NB4 (cell line): Measurements from ENCODE around the gene SLC37A1.
A peak's percentile ranks its signal among the peaks of the same experiment; 100 is the strongest.

Experiments used
- DNase-seq: peaks from one replicate; pipeline ENCODE4 v3.0.0; 2010; ENCODE audit warnings: low read depth
- H3K4me3 ChIP-seq: one replicate; pipeline ENCODE4 v1.5.1; 2011; ENCODE audit warnings: mild to moderate bottlenecking, low read depth, low read length, moderate library complexity
- MYC ChIP-seq: IDR thresholded peaks from 2 replicates; pipeline ENCODE4 v1.6.1; 2011; ENCODE audit warnings: low read depth, low read length
- POLR2A ChIP-seq: IDR thresholded peaks from 2 replicates; pipeline ENCODE4 v1.6.1; 2011; ENCODE audit warnings: mild to moderate bottlenecking; ENCODE audit not compliant: insufficient read length; ENCODE audit errors: extremely low read depth
- TF ChIP-seq, protein P1 (sequence below): IDR thresholded peaks from 2 replicates; pipeline ENCODE4 v1.6.1; 2011; ENCODE audit warnings: low read depth, low read length
- TF ChIP-seq, protein P2 (sequence below): IDR thresholded peaks from one replicate; pipeline ENCODE4 v1.5.1; 2012; ENCODE audit warnings: low read depth, low read length

Gene SLC37A1

DNA sequence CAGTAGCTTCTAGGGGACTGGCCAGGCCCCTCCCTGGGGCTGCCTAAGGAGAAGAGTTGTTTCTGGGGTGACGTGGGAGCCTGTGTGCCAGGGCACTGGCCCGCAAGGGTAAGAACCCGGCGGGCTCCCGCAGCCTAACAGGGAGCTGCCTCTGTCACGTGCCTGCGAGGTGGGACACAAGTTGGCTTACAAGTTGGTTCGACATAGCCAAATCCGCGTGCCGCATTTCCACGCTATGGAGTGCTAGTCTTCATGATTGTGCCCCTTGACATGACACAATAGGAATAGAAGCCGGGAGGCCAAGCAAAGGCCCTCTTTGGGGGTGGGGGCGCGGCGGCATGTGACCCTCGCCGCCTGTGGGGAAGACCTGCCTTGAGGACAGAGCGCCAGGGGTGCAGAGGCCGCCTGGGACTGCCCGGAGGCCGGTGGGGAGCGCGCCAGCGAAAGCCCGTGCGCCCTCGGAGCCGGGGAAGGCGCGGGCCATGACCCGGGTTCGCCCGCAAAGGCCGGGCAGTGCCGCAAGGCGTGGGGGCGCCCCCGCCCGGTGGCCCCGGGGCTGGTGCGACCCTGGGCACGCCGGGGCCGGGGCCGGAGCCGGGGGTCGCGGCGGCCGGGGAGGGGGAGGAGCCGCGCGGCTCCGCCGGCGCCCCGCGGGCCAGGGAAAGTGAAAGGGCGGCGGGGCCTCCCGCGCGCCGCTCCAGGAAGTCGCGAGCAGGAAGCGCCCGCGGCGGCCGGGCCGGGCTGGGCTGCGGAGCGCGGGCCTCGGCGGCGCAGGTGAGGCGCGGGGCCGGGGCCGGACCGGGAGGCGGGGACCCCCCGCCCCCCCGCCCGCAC is at the start of gene SLC37A1:
TSS of gene SLC37A1 (plus strand) at position 702 of the 834 bp plus-strand sequence. CDS start 4,603 bp downstream, outside the sequence.
- H3K4me3 ChIP-seq: peak within 1 kb of the TSS; percentile 53
- peak; percentile 41 for DNase-seq

DNA sequence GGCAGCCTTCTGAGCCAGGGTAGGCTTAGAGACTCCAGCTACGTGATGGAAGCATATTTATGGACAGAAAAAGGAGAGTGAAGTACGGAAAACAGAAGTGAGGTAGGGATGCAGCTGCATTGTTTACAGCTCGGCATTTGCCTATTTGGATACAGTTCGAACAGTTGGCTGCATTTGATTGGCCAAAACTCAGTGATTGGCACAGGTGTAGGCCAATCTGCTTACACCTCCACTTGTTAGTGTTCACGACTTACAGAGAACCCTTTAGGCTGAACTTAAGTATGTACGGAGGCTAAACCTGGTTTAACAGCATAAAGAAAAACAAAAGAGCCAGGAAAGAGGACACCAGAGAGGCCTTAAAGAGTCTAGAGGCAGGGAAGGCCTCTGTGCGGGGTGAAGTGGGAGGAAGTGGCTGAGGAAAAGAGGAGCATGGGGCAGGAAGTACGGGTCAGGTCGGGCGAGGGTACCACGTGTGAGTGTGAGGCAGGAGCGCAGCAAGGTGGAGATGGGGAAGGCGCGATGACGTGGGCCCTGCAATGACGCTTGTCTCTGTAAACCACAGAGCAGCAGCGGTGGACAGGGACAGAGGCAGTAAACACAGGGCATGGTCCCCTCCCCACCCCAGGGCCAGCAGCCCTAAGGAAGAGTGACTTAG is 49.7 kb upstream of the SLC37A1 start:
- TF ChIP-seq POLR2A: no peak
- TF ChIP-seq, protein P1, sequence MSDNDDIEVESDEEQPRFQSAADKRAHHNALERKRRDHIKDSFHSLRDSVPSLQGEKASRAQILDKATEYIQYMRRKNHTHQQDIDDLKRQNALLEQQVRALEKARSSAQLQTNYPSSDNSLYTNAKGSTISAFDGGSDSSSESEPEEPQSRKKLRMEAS: peak; percentile 62
- DNase-seq: peak; percentile 74
- no peak overlapping the region for H3K4me3 ChIP-seq

More for the DNA sequence above, at the start of gene SLC37A1:
- TF ChIP-seq, protein P1: no peak
- TF ChIP-seq, protein P2, sequence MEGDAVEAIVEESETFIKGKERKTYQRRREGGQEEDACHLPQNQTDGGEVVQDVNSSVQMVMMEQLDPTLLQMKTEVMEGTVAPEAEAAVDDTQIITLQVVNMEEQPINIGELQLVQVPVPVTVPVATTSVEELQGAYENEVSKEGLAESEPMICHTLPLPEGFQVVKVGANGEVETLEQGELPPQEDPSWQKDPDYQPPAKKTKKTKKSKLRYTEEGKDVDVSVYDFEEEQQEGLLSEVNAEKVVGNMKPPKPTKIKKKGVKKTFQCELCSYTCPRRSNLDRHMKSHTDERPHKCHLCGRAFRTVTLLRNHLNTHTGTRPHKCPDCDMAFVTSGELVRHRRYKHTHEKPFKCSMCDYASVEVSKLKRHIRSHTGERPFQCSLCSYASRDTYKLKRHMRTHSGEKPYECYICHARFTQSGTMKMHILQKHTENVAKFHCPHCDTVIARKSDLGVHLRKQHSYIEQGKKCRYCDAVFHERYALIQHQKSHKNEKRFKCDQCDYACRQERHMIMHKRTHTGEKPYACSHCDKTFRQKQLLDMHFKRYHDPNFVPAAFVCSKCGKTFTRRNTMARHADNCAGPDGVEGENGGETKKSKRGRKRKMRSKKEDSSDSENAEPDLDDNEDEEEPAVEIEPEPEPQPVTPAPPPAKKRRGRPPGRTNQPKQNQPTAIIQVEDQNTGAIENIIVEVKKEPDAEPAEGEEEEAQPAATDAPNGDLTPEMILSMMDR: no peak
- TF ChIP-seq MYC: no peak

DNA sequence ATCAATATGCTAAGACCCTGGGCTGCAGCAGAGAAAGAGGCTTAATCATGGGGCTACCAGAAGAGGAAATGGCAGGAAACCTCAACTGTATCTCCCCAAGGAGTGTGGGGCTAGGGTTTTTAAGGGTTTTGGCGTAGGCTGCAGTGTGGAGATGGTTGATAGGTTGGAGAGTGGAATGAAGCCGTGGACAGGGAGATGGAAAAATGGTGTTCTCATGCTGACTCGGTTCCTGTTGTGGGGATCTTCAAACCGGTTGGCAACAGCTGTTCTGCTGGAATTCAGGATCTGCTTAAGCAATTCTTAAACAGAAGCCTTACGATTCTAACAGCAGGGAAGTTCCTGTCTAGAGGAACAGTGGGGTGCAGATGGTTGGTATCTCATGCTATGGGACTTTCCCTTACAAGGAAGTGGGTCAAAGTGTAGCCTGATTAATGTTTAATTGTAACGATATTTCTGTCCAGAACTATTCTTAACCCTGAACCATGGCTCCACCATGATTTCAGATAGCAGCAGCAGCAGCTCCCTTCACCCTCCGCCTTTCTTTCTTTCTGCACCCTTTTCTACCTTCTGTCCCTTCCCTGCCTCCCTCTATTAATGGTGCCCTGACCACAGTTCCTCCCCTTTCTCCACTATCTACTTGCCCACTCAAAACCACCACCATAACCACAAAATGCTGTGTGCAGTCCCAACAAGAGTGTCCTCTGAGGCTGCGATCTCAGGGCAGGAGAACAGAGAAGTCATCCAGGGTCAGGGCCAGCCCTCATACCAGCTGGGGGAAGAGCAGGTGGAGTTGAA is 48.4 kb upstream of the SLC37A1 start:
- TF ChIP-seq MYC (peak; percentile 36; the same call in 1 of the 2 replicates), POLR2A (no peak)
- TF ChIP-seq, protein P1: 0 out of 2 replicates have a peak, but pooled peaks have one; percentile 22
- peak; percentile 94 for DNase-seq
- H3K4me3 ChIP-seq: peak overlapping the region; percentile 2

DNA sequence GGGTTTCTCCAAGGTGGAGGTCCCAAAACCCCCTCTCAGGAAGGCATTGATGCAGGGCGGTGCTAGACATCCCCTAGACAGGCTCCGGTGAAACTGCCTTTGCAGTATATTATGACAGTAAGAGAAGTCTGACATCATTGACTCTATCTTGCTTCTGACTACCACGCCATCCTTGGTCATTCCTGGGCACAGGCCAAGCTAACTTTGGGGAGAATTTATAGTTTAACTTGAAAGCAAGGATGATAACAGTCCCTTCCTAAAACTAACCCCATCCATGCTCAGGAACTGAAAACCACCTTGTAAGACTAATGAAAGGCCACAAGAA is 47.9 kb upstream of the SLC37A1 start:
- H3K4me3 ChIP-seq: no peak overlapping the region
- TF ChIP-seq POLR2A (no peak), MYC (no peak)
- TF ChIP-seq, protein P1: no peak
- TF ChIP-seq, protein P2: no peak
- DNase-seq: no peak

DNA sequence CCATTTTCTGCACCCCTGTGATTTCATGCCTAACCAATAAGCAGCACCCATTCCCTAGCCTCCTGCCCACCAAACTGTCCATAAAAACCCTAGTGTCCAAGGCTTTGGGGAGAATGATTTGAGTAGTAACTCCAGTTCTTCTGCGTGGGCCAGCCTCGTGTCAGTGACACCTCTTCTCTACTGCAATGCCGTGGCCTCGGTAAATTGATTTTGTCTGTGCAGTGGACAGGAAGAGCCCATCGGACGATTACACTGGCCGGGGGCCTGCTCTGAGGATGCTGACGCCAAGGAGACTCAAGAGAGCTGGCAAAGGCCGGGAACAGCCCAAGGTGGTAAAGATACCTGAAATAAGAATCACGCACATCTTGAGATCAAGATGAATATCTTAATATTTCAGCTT is 47.0 kb upstream of the SLC37A1 start:
- H3K4me3 ChIP-seq: no peak overlapping the region
- DNase-seq: no peak
- TF ChIP-seq, protein P2: no peak
- TF ChIP-seq MYC: no peak
- TF ChIP-seq POLR2A: no peak
- TF ChIP-seq, protein P1: no peak

DNA sequence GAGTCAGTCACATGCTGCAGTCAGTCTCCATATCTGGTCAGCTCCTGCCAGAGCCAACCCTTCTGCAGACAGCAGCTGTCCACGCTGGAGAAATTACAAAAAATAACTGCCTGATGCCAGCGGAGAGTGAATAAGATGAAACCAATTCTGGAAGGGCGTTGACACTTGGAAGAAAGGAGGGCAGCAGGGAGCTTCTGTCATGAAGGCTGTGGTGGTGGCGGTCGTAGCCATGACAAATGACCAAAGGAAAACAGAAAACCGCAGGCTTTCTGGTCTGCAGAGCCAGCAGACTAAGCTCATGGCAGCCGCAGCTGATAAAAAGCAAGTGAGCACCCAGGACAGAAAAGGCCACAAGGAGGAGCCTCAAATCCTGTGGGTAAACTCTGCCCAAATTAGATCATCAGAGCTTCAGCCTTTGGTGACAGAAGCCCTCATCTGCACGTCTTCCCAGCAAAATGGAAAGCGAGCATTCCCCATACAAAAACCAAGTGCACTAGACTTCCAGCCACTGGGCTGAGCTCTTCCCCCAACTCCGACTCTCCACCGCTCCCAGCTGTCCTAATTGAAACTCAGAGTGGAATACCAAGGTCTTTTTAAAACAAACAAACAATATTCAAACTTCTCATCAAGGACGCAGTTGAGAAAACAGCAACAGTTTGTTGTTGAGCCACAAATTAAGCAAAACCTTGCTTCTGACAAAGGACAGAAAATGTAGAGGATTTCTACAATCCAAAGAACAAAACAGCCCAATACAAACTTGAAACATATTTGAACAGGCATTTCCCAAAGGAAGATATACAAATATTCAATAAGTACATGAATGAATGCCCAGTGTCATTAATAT is 46.3 kb upstream of the SLC37A1 start:
- DNase-seq: peak; percentile 96
- TF ChIP-seq, protein P2: peak; percentile 31
- TF ChIP-seq MYC: peak; percentile 82
- TF ChIP-seq POLR2A: no peak
- TF ChIP-seq, protein P1: peak; percentile 63
- no peak overlapping the region for H3K4me3 ChIP-seq
